Neural crest cell (in vitro differentiated cells): ENCODE results near the gene TPGS2. TPM values are rescaled to one million over a fixed set of nuclear protein-coding genes. Genes with fewer than 3 reads are reported as not detected.

Experiments
- DNase-seq: peaks from one replicate; pipeline ENCODE4 v3.0.0; 2021; ENCODE audit warnings: low read depth, mixed read lengths, low spot score
- H3K27ac Mint-ChIP-seq: one replicate; pipeline ENCODE4 v1.8.0; 2021; ENCODE audit warnings: mild to moderate bottlenecking, mixed read lengths; ENCODE audit not compliant: unreplicated experiment
- H3K27me3 Mint-ChIP-seq: 2 replicates; pipeline ENCODE4 v1.8.0; 2021; ENCODE audit warnings: low read depth, mild to moderate bottlenecking, mixed read lengths
- H3K36me3 Mint-ChIP-seq: 2 replicates; pipeline ENCODE4 v1.8.0; 2021; ENCODE audit warnings: low read depth, mild to moderate bottlenecking, mixed read lengths
- H3K4me1 Mint-ChIP-seq: 2 replicates; pipeline ENCODE4 v1.8.0; 2021; ENCODE audit warnings: mixed read lengths
- H3K4me3 Mint-ChIP-seq: one replicate; pipeline ENCODE4 v1.8.0; 2021; ENCODE audit warnings: mild to moderate bottlenecking, mixed read lengths
- H3K9me3 Mint-ChIP-seq: 2 replicates; pipeline ENCODE4 v1.8.0; 2021; ENCODE audit warnings: mixed read lengths
- total RNA-seq: library from RNA; stranded (reverse); gene quantifications from 2 replicates; pipeline ENCODE4 v1.2.1, GENCODE V29; 2021
- TF ChIP-seq, protein P1 (sequence below): fragments of 200-600 bp; sonication (generic); conservative IDR thresholded peaks from 2 replicates; pipeline ENCODE4 v1.5.0; 2021; ENCODE audit warnings: antibody characterized with exemption, mild to moderate bottlenecking

The TPGS2 gene
- total RNA-seq, 1 donor from 2014 or later, result 175 TPM

DNA sequence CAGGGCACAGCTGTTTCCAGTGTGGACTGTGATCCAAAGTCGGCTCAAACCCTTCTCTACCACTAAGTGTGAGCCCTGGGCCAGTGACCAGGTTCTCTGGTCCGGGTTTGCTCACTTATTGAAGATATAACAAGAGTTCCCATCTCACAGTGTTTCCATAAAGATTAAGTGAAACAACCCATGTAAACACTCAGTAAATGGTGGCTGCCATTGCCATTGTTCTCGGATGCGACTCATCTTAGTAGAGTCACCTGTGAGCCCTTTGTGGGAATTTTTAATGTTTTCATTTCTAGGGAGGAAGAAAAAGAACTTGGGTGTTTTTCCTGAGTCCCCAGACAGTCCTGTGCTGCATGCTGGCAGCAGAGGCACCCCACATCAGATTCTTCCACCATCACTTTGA is 53.4 kb downstream of the TPGS2 start:
- H3K27ac Mint-ChIP-seq, result no peak overlapping the region
- peaks cover 13% of the 10 kb centered on the region for H3K4me1 Mint-ChIP-seq
- TF ChIP-seq, protein P1, sequence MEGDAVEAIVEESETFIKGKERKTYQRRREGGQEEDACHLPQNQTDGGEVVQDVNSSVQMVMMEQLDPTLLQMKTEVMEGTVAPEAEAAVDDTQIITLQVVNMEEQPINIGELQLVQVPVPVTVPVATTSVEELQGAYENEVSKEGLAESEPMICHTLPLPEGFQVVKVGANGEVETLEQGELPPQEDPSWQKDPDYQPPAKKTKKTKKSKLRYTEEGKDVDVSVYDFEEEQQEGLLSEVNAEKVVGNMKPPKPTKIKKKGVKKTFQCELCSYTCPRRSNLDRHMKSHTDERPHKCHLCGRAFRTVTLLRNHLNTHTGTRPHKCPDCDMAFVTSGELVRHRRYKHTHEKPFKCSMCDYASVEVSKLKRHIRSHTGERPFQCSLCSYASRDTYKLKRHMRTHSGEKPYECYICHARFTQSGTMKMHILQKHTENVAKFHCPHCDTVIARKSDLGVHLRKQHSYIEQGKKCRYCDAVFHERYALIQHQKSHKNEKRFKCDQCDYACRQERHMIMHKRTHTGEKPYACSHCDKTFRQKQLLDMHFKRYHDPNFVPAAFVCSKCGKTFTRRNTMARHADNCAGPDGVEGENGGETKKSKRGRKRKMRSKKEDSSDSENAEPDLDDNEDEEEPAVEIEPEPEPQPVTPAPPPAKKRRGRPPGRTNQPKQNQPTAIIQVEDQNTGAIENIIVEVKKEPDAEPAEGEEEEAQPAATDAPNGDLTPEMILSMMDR, result no peak
- no peak overlapping the region for H3K4me3 Mint-ChIP-seq
- DNase-seq, result no peak
- no peaks in the 10 kb centered on the region for H3K27me3 Mint-ChIP-seq
- H3K9me3 Mint-ChIP-seq, result peaks cover 2% of the 10 kb centered on the region
- peaks cover 20% of the 10 kb centered on the region for H3K36me3 Mint-ChIP-seq

DNA sequence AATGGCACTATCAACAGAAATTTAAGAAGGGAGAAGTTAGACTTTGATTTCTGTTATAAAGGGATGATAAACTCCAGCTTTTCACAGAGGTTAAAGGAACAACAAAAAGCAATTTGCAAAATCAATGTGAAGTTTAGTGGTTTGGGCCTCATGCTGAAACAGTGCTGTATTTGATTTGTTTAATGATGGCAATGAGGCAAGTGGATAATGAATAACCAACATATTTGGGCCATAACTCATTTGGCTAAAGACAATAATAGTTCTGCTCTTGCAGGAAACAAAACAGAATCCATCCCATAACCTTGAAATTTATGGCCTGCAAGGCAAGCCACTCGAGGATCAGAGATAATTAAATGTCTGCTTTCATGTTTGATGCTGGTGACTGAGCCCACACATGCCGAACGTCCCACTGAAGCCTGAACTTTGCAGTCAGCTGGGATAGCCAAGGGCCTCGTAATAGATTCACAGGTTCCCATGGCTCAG is 56.5 kb downstream of the TPGS2 start:
- Mint-ChIP-seq H3K9me3 (peaks cover 2% of the 10 kb centered on the region), H3K36me3 (peaks cover 17% of the 10 kb centered on the region), H3K4me1 (peaks cover 16% of the 10 kb centered on the region)

DNA sequence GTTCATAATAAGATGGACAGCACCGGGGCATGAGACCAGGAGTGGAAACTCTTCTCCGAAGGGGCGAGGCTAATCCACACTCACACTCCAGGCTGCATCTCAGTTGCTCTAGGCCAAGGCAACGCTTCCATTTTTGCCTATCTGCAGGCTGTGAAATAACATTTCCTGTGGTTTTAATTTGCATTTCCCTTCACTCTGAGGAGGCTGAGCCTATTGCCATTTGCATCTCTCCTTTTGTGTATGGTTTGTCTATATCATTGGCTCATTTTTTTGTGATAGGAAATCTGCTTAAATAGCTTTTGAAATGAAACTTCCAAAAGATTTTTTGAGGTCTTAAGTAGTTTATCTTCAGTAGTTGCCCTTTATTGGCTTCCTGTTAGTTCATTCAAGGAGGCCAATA is 57.6 kb downstream of the TPGS2 start:
- Mint-ChIP-seq H3K4me3 (no peak overlapping the region), H3K36me3 (peaks cover 17% of the 10 kb centered on the region)

More for the DNA sequence above, 56.5 kb downstream of the TPGS2 start:
- Mint-ChIP-seq H3K27me3 (no peaks in the 10 kb centered on the region), H3K4me3 (no peak overlapping the region), H3K27ac (no peak overlapping the region)
- no peak for DNase-seq
- TF ChIP-seq, protein P1, result no peak

DNA sequence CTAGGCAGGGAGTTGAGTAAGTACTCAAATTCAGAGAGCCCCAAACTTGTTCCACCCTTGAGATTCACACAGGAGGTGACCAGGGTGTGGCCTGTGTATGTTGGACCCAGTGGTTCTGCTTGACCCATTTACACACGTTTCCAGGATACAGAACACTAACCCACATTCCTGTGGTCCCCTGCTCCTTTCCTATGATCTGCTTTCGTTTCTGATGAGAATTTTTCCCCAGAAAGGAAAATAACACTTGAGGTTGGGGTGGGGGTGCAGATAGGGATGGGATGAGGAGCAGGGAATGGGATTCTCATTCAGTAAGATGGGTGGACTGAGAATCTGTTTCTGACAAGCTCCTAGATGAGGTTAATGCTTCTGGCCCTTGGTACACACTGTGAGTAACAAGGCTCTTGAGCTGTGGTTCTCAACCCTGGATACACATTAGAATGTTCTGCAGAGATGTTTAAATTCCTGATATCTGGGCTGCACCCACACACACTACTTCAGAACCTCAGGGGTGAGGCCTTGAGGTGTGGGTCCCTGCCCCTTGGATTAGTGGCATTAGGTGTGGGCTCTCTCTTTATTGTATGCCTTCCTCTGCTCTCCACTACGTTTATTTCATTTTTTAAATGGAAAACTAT is 58.4 kb downstream of the TPGS2 start:
- Mint-ChIP-seq H3K27me3 (no peaks in the 10 kb centered on the region), H3K4me3 (no peak overlapping the region), H3K9me3 (peaks cover 2% of the 10 kb centered on the region), H3K36me3 (peaks cover 13% of the 10 kb centered on the region), H3K4me1 (peaks cover 17% of the 10 kb centered on the region), H3K27ac (no peak overlapping the region)
- no peak for DNase-seq
- TF ChIP-seq, protein P1, result no peak

More for the DNA sequence above, 57.6 kb downstream of the TPGS2 start:
- no peak for DNase-seq
- TF ChIP-seq, protein P1, result no peak
- no peak overlapping the region for H3K27ac Mint-ChIP-seq
- H3K27me3 Mint-ChIP-seq, result no peaks in the 10 kb centered on the region
- H3K4me1 Mint-ChIP-seq, result peaks cover 17% of the 10 kb centered on the region
- peaks cover 2% of the 10 kb centered on the region for H3K9me3 Mint-ChIP-seq

DNA sequence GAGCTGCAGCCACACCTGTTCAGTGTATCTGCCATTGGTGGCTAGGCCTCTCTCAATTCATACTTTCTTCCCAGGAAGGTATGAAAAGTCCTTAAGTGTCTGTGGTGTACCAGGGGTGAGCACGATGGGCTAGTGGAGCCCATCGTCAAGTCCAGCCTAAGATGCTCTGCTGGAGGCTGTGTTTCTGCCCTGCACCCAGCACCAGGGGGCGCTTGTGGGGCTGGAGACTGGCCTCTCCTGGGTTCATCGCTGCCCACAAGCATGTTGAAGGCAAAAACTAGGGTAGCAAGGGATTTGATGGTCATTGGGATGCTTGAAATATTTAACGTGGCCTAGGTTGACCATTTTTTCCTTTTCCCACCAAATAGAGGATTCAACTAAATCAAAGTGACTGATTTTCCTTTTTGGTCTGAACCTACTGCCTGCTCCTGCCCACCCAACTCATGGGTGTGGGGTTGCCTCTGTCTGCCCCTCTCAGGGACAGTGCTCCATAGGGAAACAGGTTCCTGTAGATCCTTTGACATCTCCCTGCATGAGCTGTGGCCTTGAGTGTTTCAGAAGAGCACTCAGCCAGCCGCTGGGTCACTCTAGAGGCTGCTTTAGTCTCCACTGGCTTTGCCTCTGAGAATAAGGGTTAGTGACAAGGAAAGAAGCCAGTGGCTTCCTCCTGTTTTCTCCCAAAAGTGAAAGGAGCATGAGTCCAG is 59.0 kb downstream of the TPGS2 start:
- H3K36me3 Mint-ChIP-seq, result peaks cover 13% of the 10 kb centered on the region
- H3K9me3 Mint-ChIP-seq, result peaks cover 2% of the 10 kb centered on the region
- no peak overlapping the region for H3K27ac Mint-ChIP-seq
- peaks cover 17% of the 10 kb centered on the region for H3K4me1 Mint-ChIP-seq
- H3K27me3 Mint-ChIP-seq, result no peaks in the 10 kb centered on the region
- H3K4me3 Mint-ChIP-seq, result no peak overlapping the region
- DNase-seq, result no peak
- TF ChIP-seq, protein P1, result peak; percentile 32
